Brain microvascular endothelial cell (primary cell): ENCODE measurements around the gene SLC4A5.

Experiments used
- DNase-seq: peaks from one replicate; pipeline ENCODE4 v3.0.0-alpha.2; 2020
- H3K27ac ChIP-seq: fragments of 250-450 bp; sonication (Bioruptor Pico); 2 replicates; pipeline ENCODE4 v1.5.1; 2020; ENCODE audit warnings: mild to moderate bottlenecking, moderate library complexity
- H3K27me3 ChIP-seq: fragments of 250-450 bp; sonication (Bioruptor Pico); replicated peaks from 2 replicates; pipeline ENCODE4 v1.5.1; 2020; ENCODE audit warnings: mild to moderate bottlenecking
- H3K36me3 ChIP-seq: fragments of 250-450 bp; sonication (Bioruptor Pico); replicated peaks from 2 replicates; pipeline ENCODE4 v1.5.1; 2020; ENCODE audit warnings: mild to moderate bottlenecking
- H3K4me3 ChIP-seq: 2 replicates; pipeline ENCODE4 v1.5.1; 2011; ENCODE audit warnings: low read depth, mild to moderate bottlenecking, control low read depth, low read length, moderate library complexity
- in situ Hi-C: cut with HindIII; loops from 2 replicates; pipeline ENCODE4 v1.10.0; 2017; ENCODE audit warnings: low sequenced_read_pairs, low pct_ligation_motif_present
- TF ChIP-seq, protein P1 (sequence below): IDR thresholded peaks from 2 replicates; pipeline ENCODE4 v1.5.1; 2011; ENCODE audit warnings: low read depth, mild to moderate bottlenecking, moderate library complexity, low read length, control low read depth, inconsistent platforms; ENCODE audit errors: missing control alignments

SLC4A5 gene

DNA sequence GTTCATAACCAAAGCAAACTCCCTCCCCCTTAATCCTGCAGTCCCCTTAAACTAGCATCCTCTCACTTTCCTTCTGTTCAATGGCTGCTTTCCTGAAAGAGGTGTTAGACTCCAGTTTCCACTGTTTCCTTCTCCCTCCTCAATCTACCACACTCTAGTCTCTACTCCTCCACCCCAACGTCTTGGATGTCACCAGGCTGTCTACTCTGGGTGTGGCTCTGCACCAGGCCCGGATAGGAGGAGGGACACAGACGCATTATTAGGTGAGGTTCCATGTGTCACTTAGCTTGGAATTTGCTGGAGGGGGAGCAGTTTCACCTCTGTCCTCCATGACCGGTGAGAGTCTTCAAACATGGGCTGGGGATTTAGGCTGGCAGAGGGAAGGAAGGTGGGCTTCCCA is 83.5 kb downstream of the SLC4A5 start:
- Histone ChIP-seq H3K4me3 (no peak overlapping the region), H3K27ac (no peak overlapping the region), H3K27me3 (no peaks in the 10 kb centered on the region), H3K36me3 (no peaks in the 10 kb centered on the region)
- TF ChIP-seq, protein P1, sequence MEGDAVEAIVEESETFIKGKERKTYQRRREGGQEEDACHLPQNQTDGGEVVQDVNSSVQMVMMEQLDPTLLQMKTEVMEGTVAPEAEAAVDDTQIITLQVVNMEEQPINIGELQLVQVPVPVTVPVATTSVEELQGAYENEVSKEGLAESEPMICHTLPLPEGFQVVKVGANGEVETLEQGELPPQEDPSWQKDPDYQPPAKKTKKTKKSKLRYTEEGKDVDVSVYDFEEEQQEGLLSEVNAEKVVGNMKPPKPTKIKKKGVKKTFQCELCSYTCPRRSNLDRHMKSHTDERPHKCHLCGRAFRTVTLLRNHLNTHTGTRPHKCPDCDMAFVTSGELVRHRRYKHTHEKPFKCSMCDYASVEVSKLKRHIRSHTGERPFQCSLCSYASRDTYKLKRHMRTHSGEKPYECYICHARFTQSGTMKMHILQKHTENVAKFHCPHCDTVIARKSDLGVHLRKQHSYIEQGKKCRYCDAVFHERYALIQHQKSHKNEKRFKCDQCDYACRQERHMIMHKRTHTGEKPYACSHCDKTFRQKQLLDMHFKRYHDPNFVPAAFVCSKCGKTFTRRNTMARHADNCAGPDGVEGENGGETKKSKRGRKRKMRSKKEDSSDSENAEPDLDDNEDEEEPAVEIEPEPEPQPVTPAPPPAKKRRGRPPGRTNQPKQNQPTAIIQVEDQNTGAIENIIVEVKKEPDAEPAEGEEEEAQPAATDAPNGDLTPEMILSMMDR, result no peak
- in situ Hi-C loops, result no loop called here
- DNase-seq, result no peak

DNA sequence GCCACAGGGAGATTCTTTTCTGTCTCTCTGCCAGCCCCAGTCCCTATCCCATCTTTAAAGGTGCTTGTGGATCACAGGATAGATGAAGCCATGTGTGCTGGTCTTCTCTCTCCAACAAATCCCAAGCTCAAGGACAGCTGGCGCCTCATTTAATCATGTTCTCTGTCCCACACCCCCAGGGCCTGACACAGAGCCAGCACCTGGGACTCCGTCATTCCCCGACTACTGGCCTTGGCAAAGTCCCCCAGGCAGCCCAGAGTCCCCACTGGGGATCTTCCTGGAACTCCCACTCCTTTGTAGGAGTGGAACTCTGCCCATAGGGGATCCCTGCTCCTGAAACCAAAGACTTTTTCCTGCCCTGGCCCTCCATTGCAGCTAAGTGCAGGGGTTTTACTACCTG is 84.0 kb downstream of the SLC4A5 start:
- peaks cover 2% of the 10 kb centered on the region for H3K27me3 ChIP-seq
- no peak overlapping the region for H3K4me3 ChIP-seq
- no peak for DNase-seq
- TF ChIP-seq, protein P1, result no peak
- no peak overlapping the region for H3K27ac ChIP-seq
- no peaks in the 10 kb centered on the region for H3K36me3 ChIP-seq
- in situ Hi-C loops, result no loop called here

DNA sequence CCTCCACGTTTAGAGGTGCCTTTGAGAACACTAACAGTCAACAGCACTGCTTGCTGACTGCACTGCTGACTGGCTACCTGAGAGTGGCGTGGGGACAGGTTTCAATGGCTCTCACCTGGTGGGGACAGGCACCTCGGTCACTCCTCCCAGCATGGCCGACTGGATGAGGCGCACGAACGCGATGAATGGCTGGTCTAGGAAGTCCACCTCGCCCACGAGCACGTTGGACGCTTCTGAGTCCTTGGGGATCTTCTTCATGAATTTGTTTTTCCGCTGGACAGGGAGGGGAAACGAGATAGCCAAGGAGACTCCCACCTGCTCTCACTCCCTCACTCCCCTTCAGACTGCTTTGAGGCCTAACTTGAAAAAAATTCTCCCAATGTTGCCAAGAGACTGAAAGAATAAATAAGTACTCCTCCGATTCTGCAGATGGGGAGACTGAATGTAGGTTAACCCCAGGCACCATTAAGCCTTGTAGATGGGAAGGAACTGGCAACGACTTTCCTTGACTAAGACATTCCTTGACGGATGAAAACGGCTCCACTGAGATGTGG is 87.5 kb downstream of the SLC4A5 start:
- no peak for DNase-seq
- Histone ChIP-seq H3K27ac (no peak overlapping the region), H3K27me3 (peaks cover 3% of the 10 kb centered on the region), H3K4me3 (no peak overlapping the region), H3K36me3 (no peaks in the 10 kb centered on the region)
- in situ Hi-C loops, result no loop called here
- TF ChIP-seq, protein P1, result no peak

DNA sequence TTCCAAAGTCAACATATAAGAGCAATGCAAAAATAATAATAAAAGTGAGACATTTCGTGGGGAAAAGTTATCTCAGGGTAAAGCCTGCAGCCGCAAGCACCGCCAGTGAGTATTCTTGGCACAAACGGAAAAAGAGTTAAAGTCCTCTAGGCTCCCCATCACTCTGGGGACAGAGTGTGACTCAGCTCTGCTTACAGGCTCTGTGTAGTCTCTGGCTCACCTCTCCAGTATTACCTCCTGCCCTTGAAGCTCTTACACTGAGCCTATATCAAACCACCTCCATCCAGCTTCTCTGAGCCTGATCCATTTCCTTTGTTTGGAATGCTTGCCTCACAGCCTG is 89.3 kb downstream of the SLC4A5 start:
- DNase-seq, result no peak
- Histone ChIP-seq H3K27me3 (peaks cover 3% of the 10 kb centered on the region), H3K27ac (no peak overlapping the region), H3K36me3 (no peaks in the 10 kb centered on the region), H3K4me3 (no peak overlapping the region)
- TF ChIP-seq, protein P1, result no peak
- in situ Hi-C loops, result no loop called here

DNA sequence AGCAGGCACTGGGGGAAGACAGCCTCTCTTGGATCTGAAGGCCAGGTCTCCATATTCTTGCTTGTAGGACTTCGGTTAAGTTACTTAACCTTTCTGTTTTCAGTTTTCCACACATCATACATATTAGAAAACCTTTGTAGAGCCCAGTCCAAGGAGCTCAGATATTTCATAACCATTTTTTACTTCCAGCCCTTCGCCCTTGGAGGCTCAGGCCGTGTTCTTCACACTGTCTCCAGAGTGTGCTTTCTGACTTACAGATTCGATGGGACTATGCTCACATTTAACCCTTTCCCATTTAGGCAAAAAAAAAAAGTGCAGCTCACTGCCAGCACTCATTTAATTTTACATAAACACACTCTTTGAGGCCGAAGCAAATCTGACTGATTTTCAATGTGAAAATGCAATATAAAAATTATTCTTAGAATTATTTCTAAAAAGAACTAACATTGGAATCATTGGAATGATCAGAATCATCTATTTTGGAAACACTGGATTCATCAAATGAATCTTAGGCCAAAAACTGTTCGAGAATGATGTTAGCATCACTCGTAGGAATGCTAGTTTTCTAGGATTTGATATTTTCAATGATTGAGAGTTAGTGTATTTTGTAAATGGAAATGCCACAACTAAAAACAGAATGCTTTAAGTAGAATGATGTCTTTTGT is 89.8 kb downstream of the SLC4A5 start:
- no peak overlapping the region for H3K4me3 ChIP-seq
- H3K36me3 ChIP-seq, result no peaks in the 10 kb centered on the region
- H3K27me3 ChIP-seq, result peaks cover 3% of the 10 kb centered on the region
- in situ Hi-C loops, result no loop called here
- DNase-seq, result no peak
- TF ChIP-seq, protein P1, result no peak
- no peak overlapping the region for H3K27ac ChIP-seq

DNA sequence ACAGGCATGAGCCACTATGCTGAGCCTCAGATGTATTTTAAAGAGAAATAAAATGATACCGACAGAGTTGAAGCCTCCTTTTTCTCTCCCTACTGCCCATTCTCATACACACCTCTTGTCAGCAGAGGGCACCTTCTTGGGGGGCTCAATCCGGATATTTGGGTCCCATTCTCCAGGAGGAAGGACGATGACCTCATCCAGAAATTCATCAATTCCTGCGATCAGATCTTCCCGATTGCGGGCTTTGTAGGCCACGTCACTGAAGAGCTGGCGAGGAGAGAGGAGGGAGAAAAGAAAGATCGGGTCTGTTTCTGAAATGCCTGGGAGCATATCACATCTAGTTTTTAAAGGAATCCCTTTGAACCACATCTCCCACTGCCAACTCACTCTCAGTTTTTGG is 90.4 kb downstream of the SLC4A5 start:
- in situ Hi-C loops, result no loop called here
- H3K27me3 ChIP-seq, result peaks cover 3% of the 10 kb centered on the region
- no peaks in the 10 kb centered on the region for H3K36me3 ChIP-seq
- no peak overlapping the region for H3K27ac ChIP-seq
- DNase-seq, result no peak
- TF ChIP-seq, protein P1, result no peak
- H3K4me3 ChIP-seq, result no peak overlapping the region
